Nephron (organoid): Measurements from ENCODE around the gene NETO2.
"Not testable (repeated sequence)": the region's sequence is repeated elsewhere in the genome, so short reads cannot be mapped to it uniquely, and the experiment has no call there.

Experiments used
- H3K27ac Mint-ChIP-seq, 3 experiments: 2 replicates each; pipeline ENCODE4 v1.8.0; 2020; ENCODE audit warnings: mixed read lengths in 3 of 3, mild to moderate bottlenecking in 2 of 3, moderate library complexity in 1 of 3
- H3K27me3 Mint-ChIP-seq: 2 replicates; pipeline ENCODE4 v1.8.0; 2021; ENCODE audit warnings: low read depth, mild to moderate bottlenecking, moderate library complexity, mixed read lengths
- H3K36me3 Mint-ChIP-seq: 2 replicates; pipeline ENCODE4 v1.8.0; 2020; ENCODE audit warnings: low read depth, mixed read lengths
- H3K4me1 Mint-ChIP-seq: 2 replicates; pipeline ENCODE4 v1.8.0; 2020; ENCODE audit warnings: mixed read lengths
- H3K4me3 Mint-ChIP-seq, 3 experiments: 2 replicates each; pipeline ENCODE4 v1.8.0; 2020; ENCODE audit warnings: mild to moderate bottlenecking in 3 of 3, mixed read lengths in 3 of 3, moderate library complexity in 2 of 3
- H3K9me3 Mint-ChIP-seq: 2 replicates; pipeline ENCODE4 v1.8.0; 2020; ENCODE audit warnings: mixed read lengths
- CTCF ChIP-seq, 3 experiments: fragments of 200-600 bp; sonication (generic); IDR thresholded peaks; one replicate each; pipeline ENCODE4 v1.5.0; 2021; ENCODE audit warnings: antibody characterized with exemption in 3 of 3; ENCODE audit not compliant: unreplicated experiment in 3 of 3

NETO2 gene

GRCh38 chr16:47059991-47060390 lies 83.8 kb downstream of the NETO2 start:
- Mint-ChIP-seq H3K4me1 (no peaks in the 10 kb centered on the region), H3K27ac (no peak overlapping the region), H3K9me3 (peaks cover 3% of the 10 kb centered on the region), H3K27me3 (peaks cover 3% of the 10 kb centered on the region), H3K4me3 (no peak overlapping the region), H3K36me3 (no peaks in the 10 kb centered on the region)
- no peak for TF ChIP-seq CTCF (IDR thresholded peaks at IDR 0.05; ENCODE audit: unreplicated experiment in 3 of 3)

GRCh38 chr16:47059130-47059529 lies 84.6 kb downstream of the NETO2 start:
- H3K27ac Mint-ChIP-seq, H3K4me3 Mint-ChIP-seq, H3K27me3 Mint-ChIP-seq, H3K9me3 Mint-ChIP-seq, H3K36me3 Mint-ChIP-seq, H3K4me1 Mint-ChIP-seq: not testable (repeated sequence)

- no peaks in the 10 kb centered on the region for H3K4me1 Mint-ChIP-seq
- no peaks in the 10 kb centered on the region for H3K36me3 Mint-ChIP-seq
- no peak for TF ChIP-seq CTCF (IDR thresholded peaks at IDR 0.05; ENCODE audit: unreplicated experiment in 3 of 3)
- peaks cover 3% of the 10 kb centered on the region for H3K9me3 Mint-ChIP-seq
- no peak overlapping the region for H3K4me3 Mint-ChIP-seq
- no peaks in the 10 kb centered on the region for H3K27me3 Mint-ChIP-seq
- no peak overlapping the region for H3K27ac Mint-ChIP-seq
These were observed 85.3 kb downstream of the NETO2 start for GRCh38 chr16:47058295-47059086.

- no peak for TF ChIP-seq CTCF (IDR thresholded peaks at IDR 0.05; ENCODE audit: unreplicated experiment in 3 of 3)
- Mint-ChIP-seq H3K9me3 (peaks cover 3% of the 10 kb centered on the region), H3K27me3 (no peaks in the 10 kb centered on the region), H3K27ac (no peak overlapping the region), H3K36me3 (no peaks in the 10 kb centered on the region), H3K4me3 (no peak overlapping the region), H3K4me1 (no peaks in the 10 kb centered on the region)
These were observed 86.1 kb downstream of the NETO2 start for GRCh38 chr16:47057630-47057993.

- Mint-ChIP-seq H3K4me1 (no peaks in the 10 kb centered on the region), H3K4me3 (no peak overlapping the region), H3K9me3 (no peaks in the 10 kb centered on the region), H3K27me3 (no peaks in the 10 kb centered on the region), H3K27ac (no peak overlapping the region), H3K36me3 (no peaks in the 10 kb centered on the region)
- no peak for TF ChIP-seq CTCF (IDR thresholded peaks at IDR 0.05; ENCODE audit: unreplicated experiment in 3 of 3)
These were observed 86.8 kb downstream of the NETO2 start for GRCh38 chr16:47056688-47057629.

- not testable (repeated sequence) for H3K36me3 Mint-ChIP-seq, H3K27me3 Mint-ChIP-seq, H3K4me1 Mint-ChIP-seq, H3K4me3 Mint-ChIP-seq, H3K27ac Mint-ChIP-seq, H3K9me3 Mint-ChIP-seq
These were observed 87.7 kb downstream of the NETO2 start for GRCh38 chr16:47056061-47056460.
